HG03066 (cell line): Measurements from ENCODE around the gene NHSL1.

Source experiments
- ATAC-seq: cut with Tn5 transposase; IDR thresholded peaks from one replicate; pipeline ENCODE4 v1.9.1; 2021; ENCODE audit warnings: low read depth; ENCODE audit not compliant: unreplicated experiment

The NHSL1 gene, protein sequence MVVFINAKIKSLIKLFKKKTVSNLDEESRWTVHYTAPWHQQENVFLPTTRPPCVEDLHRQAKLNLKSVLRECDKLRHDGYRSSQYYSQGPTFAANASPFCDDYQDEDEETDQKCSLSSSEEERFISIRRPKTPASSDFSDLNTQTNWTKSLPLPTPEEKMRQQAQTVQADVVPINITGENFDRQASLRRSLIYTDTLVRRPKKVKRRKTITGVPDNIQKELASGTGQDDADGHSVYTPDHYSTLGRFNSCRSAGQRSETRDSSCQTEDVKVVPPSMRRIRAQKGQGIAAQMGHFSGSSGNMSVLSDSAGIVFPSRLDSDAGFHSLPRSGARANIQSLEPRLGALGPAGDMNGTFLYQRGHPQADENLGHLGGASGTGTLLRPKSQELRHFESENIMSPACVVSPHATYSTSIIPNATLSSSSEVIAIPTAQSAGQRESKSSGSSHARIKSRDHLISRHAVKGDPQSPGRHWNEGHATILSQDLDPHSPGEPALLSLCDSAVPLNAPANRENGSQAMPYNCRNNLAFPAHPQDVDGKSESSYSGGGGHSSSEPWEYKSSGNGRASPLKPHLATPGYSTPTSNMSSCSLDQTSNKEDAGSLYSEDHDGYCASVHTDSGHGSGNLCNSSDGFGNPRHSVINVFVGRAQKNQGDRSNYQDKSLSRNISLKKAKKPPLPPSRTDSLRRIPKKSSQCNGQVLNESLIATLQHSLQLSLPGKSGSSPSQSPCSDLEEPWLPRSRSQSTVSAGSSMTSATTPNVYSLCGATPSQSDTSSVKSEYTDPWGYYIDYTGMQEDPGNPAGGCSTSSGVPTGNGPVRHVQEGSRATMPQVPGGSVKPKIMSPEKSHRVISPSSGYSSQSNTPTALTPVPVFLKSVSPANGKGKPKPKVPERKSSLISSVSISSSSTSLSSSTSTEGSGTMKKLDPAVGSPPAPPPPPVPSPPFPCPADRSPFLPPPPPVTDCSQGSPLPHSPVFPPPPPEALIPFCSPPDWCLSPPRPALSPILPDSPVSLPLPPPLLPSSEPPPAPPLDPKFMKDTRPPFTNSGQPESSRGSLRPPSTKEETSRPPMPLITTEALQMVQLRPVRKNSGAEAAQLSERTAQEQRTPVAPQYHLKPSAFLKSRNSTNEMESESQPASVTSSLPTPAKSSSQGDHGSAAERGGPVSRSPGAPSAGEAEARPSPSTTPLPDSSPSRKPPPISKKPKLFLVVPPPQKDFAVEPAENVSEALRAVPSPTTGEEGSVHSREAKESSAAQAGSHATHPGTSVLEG (N-terminal part only)

DNA sequence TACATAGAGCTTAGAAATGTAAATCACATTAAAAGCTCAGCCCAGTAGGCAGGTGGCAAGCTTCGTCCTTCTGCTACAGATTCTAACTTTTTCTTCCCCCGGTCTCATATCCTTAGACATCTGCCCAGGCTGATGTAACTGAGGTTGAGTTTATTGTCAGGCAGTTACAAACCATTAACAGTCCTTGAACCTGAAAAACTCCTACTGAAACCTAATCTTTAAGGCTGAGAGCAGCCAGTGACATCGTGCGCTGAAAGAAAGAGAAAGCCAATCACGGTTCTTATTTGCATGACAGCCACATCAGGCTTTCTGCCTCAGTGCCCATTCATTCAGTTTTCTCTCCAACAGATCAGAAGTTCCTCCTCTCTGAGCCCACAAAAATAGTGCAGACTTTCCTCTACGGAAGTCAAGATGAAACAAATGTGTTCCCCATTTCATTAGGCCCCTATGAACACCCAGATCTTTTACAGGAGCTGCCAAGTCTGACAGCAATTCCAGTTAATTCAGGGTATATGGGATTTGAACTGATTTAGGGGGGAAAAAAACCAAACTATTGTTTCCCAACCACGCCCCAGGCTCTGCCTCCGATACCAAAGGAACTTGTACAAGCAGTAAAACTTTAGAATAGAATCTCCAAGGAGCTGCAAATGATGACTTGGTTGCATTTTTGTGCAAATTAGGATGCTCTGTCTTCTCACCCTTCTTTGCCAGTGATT is at the start of gene NHSL1:
TSS of gene NHSL1 (minus strand) at position 192 of the 716 bp plus-strand sequence. CDS start 204 bp downstream, outside the sequence.
- peak; percentile 95 for ATAC-seq

GRCh38 chr6:138546733-138547185 is 47.5 kb upstream of the NHSL1 start:
- ATAC-seq: no peak

GRCh38 chr6:138545621-138545980 is 46.3 kb upstream of the NHSL1 start:
- ATAC-seq: no peak

DNA sequence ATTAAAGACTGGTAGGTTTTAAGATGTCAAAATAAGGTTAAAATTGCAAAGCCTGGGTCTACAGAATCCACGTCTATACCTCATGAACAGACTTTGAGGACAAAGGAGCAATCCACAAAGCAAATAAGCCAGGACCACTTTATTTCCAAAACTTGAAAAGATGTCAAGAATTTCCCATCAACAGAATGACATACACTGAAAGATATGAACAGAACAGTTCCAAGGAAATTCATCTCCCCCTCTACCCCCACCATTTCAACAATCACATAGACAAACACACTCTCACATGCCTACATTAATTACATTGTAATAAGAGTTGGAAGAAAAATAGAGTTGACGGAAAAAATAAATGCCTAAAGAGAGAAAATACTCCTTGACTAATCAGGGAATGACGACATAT is 45.2 kb upstream of the NHSL1 start:
- no peak for ATAC-seq

DNA sequence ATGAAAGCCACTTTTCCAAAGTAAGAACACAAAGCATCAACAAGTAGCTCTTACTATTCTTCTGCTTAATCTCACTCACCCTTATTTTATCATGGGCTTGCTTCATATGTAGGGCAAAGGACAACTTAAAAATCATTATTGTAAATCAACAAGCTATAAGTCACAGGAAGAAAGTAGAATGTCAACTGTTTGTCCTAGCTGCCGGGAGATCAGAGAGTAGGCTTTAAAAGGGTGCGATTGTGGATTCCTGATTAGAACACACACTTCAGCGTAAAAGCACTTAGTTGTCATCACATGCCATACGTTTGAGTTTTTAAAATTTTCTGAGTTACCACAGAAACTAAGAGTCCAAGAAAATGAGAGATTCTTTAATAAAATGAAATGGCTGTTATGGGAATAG is 44.4 kb upstream of the NHSL1 start:
- no peak for ATAC-seq

DNA sequence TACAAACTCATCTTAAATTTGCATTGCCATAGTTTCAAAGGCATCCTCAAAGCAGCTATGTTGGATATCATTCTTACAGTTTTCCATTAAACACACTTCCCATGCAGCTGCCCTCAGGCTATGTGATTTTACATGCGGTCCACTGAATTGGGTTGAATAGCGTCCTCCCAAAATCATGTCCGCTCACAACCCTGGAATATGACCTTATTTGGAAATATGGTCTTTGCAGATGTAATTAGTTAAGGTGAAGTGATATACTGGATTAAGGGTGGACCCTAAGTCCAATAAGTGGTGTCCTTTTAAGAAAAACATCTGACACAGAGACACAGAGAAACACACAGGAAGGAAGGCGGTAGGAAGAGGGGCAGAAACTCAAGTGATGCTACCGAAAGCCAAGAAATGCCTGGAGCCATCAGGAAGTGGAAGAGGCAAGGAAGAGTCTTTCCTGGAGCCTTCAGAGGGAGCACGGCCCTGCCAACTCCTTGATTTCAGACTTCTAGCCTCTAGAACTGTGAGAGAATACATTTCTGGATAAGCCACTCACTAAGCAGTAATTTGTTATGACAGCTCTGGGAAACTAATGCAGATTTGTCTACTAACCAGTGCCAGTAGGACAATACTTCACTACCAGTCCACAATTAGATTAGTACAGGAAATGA is 42.7 kb upstream of the NHSL1 start:
- ATAC-seq: no peak

DNA sequence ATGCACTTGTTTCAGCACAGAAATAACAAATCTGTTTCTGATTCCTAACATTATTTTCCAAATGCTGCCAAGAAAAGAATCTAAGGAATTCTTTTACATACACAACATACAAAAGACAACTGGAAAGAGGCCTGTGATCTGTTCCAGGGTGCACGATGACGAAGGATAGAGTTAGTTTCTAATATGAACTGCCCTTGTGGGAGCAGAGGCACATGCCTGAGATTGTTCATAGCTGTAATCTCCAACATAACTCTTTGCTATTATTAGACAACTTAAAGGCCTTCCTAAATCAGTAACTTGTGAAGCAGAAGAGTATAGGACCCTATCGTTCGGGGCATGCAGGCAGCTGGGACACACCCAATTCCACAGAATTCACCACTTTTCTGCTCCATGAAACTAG is 41.2 kb upstream of the NHSL1 start:
- no peak for ATAC-seq

DNA sequence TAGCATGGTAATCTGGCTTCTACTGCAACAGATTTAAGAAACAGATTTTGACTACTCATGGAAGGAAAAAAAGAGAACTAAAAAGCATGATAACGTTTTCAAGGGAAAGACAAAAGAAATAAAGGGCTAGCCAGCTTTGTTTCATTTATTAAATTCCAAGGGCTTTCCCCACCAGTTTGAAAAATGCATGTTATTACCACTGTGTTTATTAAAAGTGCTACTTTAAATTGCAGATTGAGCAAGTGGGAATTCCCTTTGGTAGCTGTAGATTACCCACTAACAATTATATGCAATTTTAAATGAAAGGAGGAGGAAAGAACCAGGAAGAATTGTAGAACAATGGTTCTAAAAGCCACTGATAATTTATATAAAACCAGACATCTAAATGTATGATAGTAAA is 40.6 kb upstream of the NHSL1 start:
- no peak for ATAC-seq

GRCh38 chr6:138538390-138539031 is 39.2 kb upstream of the NHSL1 start:
- no peak for ATAC-seq

- no peak for ATAC-seq
These were observed 37.8 kb upstream of the NHSL1 start for GRCh38 chr6:138537106-138537505.

DNA sequence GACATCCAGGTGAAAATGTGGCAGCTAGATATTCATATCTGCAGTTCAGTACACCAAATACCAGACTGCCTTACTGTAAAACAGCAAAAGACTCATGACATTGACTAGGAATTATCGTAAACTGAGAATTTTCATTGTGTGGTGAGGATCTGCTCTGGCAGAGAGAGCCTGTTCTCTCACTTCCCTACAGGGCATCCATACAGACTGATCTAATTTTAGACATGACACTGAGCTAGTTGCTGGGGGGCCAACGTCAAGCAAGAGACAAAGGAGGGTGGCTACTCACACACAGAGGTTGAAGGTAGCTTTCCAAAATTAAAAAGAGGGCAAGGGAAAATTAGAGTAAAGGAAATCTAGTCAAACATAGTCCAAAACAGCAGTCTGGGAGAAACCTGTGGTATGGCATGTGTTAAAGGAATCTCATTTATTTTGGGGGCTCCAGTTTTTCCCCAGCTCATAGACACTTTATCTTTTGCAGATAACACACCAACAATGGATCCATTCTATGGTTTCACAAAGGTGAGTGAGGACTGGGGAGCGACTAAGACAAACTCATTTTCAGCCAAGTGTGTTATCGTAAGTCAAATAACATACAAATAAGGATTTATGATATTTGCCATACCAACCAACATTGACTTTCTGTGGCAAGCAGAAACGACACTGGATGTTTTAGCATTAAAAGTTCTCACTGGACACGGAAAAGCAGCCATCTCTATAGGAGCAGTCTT is 36.6 kb upstream of the NHSL1 start:
- ATAC-seq: no peak

GRCh38 chr6:138533667-138534066 is 34.4 kb upstream of the NHSL1 start:
- ATAC-seq: no peak

- no peak for ATAC-seq
These were observed 32.1 kb upstream of the NHSL1 start for GRCh38 chr6:138531387-138531786.

GRCh38 chr6:138529478-138529877 is 30.2 kb upstream of the NHSL1 start:
- no peak for ATAC-seq

DNA sequence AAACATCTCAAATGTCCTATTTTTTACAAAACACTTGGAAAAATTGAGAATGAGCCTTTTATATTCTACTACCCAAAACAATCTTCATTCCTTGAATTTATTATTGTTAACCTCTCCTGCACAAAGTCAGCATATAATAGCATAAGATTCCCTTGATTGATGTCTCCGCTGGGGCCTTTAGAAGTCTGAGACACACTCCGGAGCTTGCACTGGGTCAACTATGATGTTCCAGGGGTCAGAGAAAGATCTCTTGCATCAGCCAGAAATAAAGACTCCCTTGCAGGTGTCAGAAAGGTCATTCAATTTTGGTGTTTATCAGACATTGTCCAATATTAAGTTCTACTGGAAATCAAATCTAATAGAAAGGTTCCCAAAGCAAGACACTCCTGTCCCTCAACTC is 29.7 kb upstream of the NHSL1 start:
- ATAC-seq: no peak

GRCh38 chr6:138528137-138528536 is 28.8 kb upstream of the NHSL1 start:
- no peak for ATAC-seq

DNA sequence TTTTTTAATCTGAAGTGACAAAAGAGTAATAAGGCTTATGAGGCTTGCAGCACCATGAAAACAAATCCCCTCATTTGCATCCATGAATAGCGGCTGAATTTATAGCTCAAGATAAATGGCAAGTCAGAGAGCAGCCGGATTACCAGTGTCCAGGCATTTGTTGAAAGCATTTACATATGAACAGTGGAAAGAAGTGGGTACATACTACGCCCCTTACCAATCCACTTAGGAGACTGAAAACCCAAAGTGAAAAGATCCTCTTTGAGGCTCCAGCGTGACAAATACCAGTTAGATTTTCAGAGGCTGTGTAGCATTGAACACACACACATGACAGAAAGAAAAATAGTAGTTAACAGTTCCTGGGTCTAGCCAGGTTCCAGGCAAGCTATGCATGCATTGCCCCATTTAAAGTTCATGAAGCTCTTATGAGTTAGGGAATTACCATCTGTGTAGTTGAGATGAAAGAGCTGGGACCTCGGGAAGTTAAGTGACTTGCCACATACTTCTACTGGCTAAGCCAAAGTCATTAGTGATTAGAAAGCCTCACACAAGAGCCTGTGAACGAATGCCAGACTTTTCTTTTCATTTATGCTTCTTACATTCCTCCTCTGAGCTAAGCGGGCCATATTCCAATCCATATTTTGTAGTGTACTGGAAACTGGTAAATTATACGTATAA is 28.3 kb upstream of the NHSL1 start:
- no peak for ATAC-seq

- no peak for ATAC-seq
These were observed 27.5 kb upstream of the NHSL1 start for GRCh38 chr6:138526822-138527235.
